MCF 10A (cell line): ENCODE measurements around the gene CD48. TPM values are rescaled to one million over a fixed set of nuclear protein-coding genes. Genes with fewer than 3 reads are reported as not detected.

Source experiments
- BruUV-seq: library from RNA; stranded (reverse); fragments of 400-500 nt; replicated peaks from 2 replicates; lab custom pipeline; 2021; lab: Mats Ljungman, UMichigan
- CTCF ChIA-PET: fragments of 300-600 bp; sonication (Branson Sonifier 250); formaldehyde crosslinking; extraction: SDS; loops from one replicate; lab custom pipeline; 2021; ENCODE audit warnings: antibody characterized with exemption, inconsistent platforms; lab: Yijun Ruan, JAX
- POLR2A ChIA-PET: fragments of 300-600, 350-650 bp; sonication (Branson Sonifier 250); formaldehyde crosslinking; extraction: SDS; loops from one replicate; lab custom pipeline; 2020; ENCODE audit warnings: antibody characterized with exemption, inconsistent platforms; lab: Yijun Ruan, JAX
- DNase-seq: peaks from one replicate; pipeline ENCODE4 v3.0.0-alpha.2; 2018; ENCODE audit not compliant: unreplicated experiment
- H3K27ac Mint-ChIP-seq: one replicate; pipeline ENCODE4 v1.8.0; 2022; ENCODE audit warnings: mild to moderate bottlenecking, low read depth, mixed read lengths; ENCODE audit not compliant: unreplicated experiment
- H3K27me3 Mint-ChIP-seq: one replicate; pipeline ENCODE4 v1.8.0; 2022; ENCODE audit warnings: mixed read lengths; ENCODE audit not compliant: insufficient read depth, unreplicated experiment
- H3K36me3 Mint-ChIP-seq: one replicate; pipeline ENCODE4 v1.8.0; 2022; ENCODE audit warnings: mild to moderate bottlenecking, moderate library complexity, mixed read lengths; ENCODE audit not compliant: insufficient read depth, unreplicated experiment
- H3K4me1 Mint-ChIP-seq: one replicate; pipeline ENCODE4 v1.8.0; 2022; ENCODE audit warnings: mixed read lengths; ENCODE audit not compliant: insufficient read depth, unreplicated experiment
- H3K4me3 Mint-ChIP-seq: one replicate; pipeline ENCODE4 v1.8.0; 2022; ENCODE audit warnings: mild to moderate bottlenecking, moderate library complexity, mixed read lengths; ENCODE audit not compliant: unreplicated experiment
- H3K9me3 Mint-ChIP-seq: one replicate; pipeline ENCODE4 v1.8.0; 2022; ENCODE audit warnings: mixed read lengths; ENCODE audit not compliant: unreplicated experiment
- CTCF ChIP-seq: fragments of 200-600 bp; IDR thresholded peaks from one replicate; pipeline ENCODE4 v1.8.0; 2022; ENCODE audit warnings: antibody characterized with exemption, mild to moderate bottlenecking; ENCODE audit not compliant: unreplicated experiment
- intact Hi-C: fragments of 100-400 bp; cut with micrococcal nuclease; formaldehyde crosslinking; loops from 2 replicates; pipeline ENCODE4 v1.14.1; 2022
- total RNA-seq: library from RNA; stranded (reverse); gene quantifications from 2 replicates; pipeline ENCODE4 v1.2.3, GENCODE V29; 2022

Gene CD48
- total RNA-seq, 1 experiment from 2014 or later = not detected

DNA sequence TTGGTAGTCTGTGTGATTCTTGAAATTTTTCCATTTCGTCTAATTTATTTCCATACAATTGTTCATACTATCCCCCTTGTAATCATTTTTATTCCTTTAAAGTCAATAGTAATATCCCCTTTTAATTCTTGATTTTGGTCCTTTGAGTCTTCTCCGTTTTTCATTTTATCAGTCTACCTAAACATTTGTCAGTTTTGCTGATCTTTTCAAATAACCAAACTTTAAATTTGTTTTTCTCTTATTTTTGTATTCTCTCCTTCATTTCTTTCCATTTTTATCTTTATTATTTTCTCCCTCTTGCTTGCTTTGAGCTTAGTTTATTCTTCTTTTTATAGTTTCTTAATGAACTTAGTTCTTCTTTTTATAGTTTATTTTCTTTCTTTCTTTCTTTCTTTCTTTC is 43.7 kb downstream of the CD48 start:
- no peak overlapping the region for H3K4me3 Mint-ChIP-seq
- peaks cover 15% of the 10 kb centered on the region for H3K27me3 Mint-ChIP-seq
- no peak for TF ChIP-seq CTCF
- BruUV-seq = no TSS peak
- H3K27ac Mint-ChIP-seq = no peak overlapping the region
- ChIA-PET CTCF (interaction anchor here (0.7 to 1.2 kb wide), 4 partner anchors 13 to 429 kb away, joined by 3 to 7 read pairs (median 3); no protein-coding TSS in a partner anchor), POLR2A (no interaction called here)
- H3K4me1 Mint-ChIP-seq = no peaks in the 10 kb centered on the region
- DNase-seq = no peak
- no peaks in the 10 kb centered on the region for H3K36me3 Mint-ChIP-seq
- peaks cover 17% of the 10 kb centered on the region for H3K9me3 Mint-ChIP-seq
- intact Hi-C loops = no loop called here

GRCh38 chr1:160666079-160666442 is 45.6 kb downstream of the CD48 start:
- CTCF ChIA-PET = interaction anchor here (0.9 to 1.1 kb wide), 2 partner anchors 9 to 61 kb away, joined by 4 read pairs; no protein-coding TSS in a partner anchor
- Mint-ChIP-seq H3K36me3 (no peaks in the 10 kb centered on the region), H3K9me3 (peaks cover 16% of the 10 kb centered on the region), H3K27ac (no peak overlapping the region), H3K27me3 (peaks cover 10% of the 10 kb centered on the region), H3K4me1 (no peaks in the 10 kb centered on the region), H3K4me3 (no peak overlapping the region)
- intact Hi-C loops = no loop called here
- POLR2A ChIA-PET = no interaction called here
- no TSS peak for BruUV-seq
- TF ChIP-seq CTCF = no peak
- DNase-seq = no peak

DNA sequence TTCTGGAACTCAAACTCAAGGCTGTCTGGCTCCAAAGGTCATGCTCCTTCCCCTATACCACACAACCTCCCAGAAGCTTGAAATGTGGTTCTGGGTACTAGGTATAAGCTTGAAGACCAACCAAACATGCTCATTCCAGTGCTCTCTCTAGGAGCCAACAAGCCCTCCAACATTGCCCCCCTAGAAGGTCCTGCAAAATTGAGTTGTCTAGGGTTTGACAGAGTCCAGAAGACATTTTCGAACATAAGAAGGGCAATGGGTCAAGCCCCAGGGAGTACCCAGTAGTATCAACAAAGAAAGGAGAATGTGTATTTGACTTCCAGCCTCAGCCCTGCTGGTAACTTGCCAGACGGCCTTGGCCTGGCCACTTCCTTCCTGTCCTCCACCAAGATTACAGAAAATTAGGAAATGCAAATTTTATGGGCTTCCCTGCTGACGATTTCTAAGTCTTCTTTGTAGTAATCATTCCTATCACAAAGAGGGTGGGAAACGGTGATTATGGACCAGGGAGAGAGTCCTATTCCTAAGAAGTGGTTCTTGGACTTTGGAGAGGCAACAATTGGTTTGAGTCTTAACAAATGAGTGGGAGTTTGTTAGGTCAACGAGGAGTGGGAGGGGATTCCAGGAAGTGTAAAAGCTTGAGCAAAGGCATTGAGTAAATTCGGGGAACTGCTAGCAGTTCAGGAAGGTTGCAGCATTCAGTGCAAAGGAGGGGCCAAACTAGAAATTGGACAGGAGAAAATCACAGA is 46.1 kb downstream of the CD48 start:
- DNase-seq = no peak
- H3K36me3 Mint-ChIP-seq = no peaks in the 10 kb centered on the region
- intact Hi-C loops = no loop called here
- H3K4me3 Mint-ChIP-seq = no peak overlapping the region
- CTCF ChIA-PET = interaction anchor here (0.8 to 5.9 kb wide), 3 partner anchors 9 to 62 kb away, joined by 3 to 39 read pairs (median 4); no protein-coding TSS in a partner anchor
- POLR2A ChIA-PET = no interaction called here
- no TSS peak for BruUV-seq
- H3K4me1 Mint-ChIP-seq = no peaks in the 10 kb centered on the region
- no peak overlapping the region for H3K27ac Mint-ChIP-seq
- peaks cover 11% of the 10 kb centered on the region for H3K9me3 Mint-ChIP-seq
- TF ChIP-seq CTCF = no peak
- peaks cover 4% of the 10 kb centered on the region for H3K27me3 Mint-ChIP-seq

GRCh38 chr1:160664573-160665051 is 47.0 kb downstream of the CD48 start:
- BruUV-seq = no TSS peak
- TF ChIP-seq CTCF = no peak
- H3K4me1 Mint-ChIP-seq = no peaks in the 10 kb centered on the region
- intact Hi-C loops = no loop called here
- POLR2A ChIA-PET = no interaction called here
- H3K4me3 Mint-ChIP-seq = no peak overlapping the region
- H3K36me3 Mint-ChIP-seq = no peaks in the 10 kb centered on the region
- no peak overlapping the region for H3K27ac Mint-ChIP-seq
- H3K9me3 Mint-ChIP-seq = peaks cover 9% of the 10 kb centered on the region
- no peaks in the 10 kb centered on the region for H3K27me3 Mint-ChIP-seq
- CTCF ChIA-PET = interaction anchor here (0.8 to 5.9 kb wide), 2 partner anchors 10 to 16 kb away, joined by 3 to 39 read pairs; no protein-coding TSS in a partner anchor
- DNase-seq = no peak
